ENCODE data around the gene H2AZ1.

The H2AZ1 gene

GRCh38 chr4:99949999-99950912 lies at the start of gene H2AZ1:
Gene H2AZ1 (minus strand): TSS chr4:99950275. CDS start chr4:99950170, 105 bp downstream.
- Histone ChIP-seq H3K27ac (peak within 1 kb of the TSS; percentile 82), H3K27me3 (replicated peaks) (no peaks in the 10 kb centered on the region), H3K36me3 (replicated peaks) (peaks cover 3% of the 10 kb centered on the region), H3K4me3 (ENCODE audit: low read depth, low read length) (peak within 1 kb of the TSS; percentile 84)
- in situ Hi-C loops (cut with HindIII; ENCODE audit: low pct_ligation_motif_present, low sequenced_read_pairs), result no loop called here
- no peak for TF ChIP-seq CTCF (IDR thresholded peaks at IDR 0.05; ENCODE audit: low read depth, low read length, missing control alignments)
- peak; percentile 99 for DNase-seq

GRCh38 chr4:99998062-99998867 lies 48.2 kb upstream of the H2AZ1 start:
- DNase-seq, result peak; percentile 40
- peak; percentile 29 for TF ChIP-seq CTCF (IDR thresholded peaks at IDR 0.05; ENCODE audit: low read depth, low read length, missing control alignments)
- in situ Hi-C loops (cut with HindIII; ENCODE audit: low pct_ligation_motif_present, low sequenced_read_pairs), result no loop called here
- H3K27ac ChIP-seq, result peak overlapping the region; percentile 50
- H3K36me3 ChIP-seq (replicated peaks), result no peaks in the 10 kb centered on the region
- H3K4me3 ChIP-seq (ENCODE audit: low read depth, low read length), result no peak overlapping the region
- H3K27me3 ChIP-seq (replicated peaks), result no peaks in the 10 kb centered on the region

- Histone ChIP-seq H3K27me3 (replicated peaks) (no peaks in the 10 kb centered on the region), H3K27ac (no peak overlapping the region), H3K4me3 (ENCODE audit: low read depth, low read length) (no peak overlapping the region), H3K36me3 (replicated peaks) (no peaks in the 10 kb centered on the region)
- DNase-seq, result peak; percentile 7
- in situ Hi-C loops (cut with HindIII; ENCODE audit: low pct_ligation_motif_present, low sequenced_read_pairs), result no loop called here
- no peak for TF ChIP-seq CTCF (IDR thresholded peaks at IDR 0.05; ENCODE audit: low read depth, low read length, missing control alignments)
Measured at GRCh38 chr4:99991741-99992140, 41.7 kb upstream of the H2AZ1 start.

- Histone ChIP-seq H3K36me3 (replicated peaks) (no peaks in the 10 kb centered on the region), H3K27ac (no peak overlapping the region), H3K4me3 (ENCODE audit: low read depth, low read length) (no peak overlapping the region), H3K27me3 (replicated peaks) (no peaks in the 10 kb centered on the region)
- in situ Hi-C loops (cut with HindIII; ENCODE audit: low pct_ligation_motif_present, low sequenced_read_pairs), result no loop called here
- no peak for TF ChIP-seq CTCF (IDR thresholded peaks at IDR 0.05; ENCODE audit: low read depth, low read length, missing control alignments)
- no peak for DNase-seq
Measured at GRCh38 chr4:99987681-99988080, 37.6 kb upstream of the H2AZ1 start.

GRCh38 chr4:99986792-99987191 lies 36.7 kb upstream of the H2AZ1 start:
- Histone ChIP-seq H3K4me3 (ENCODE audit: low read depth, low read length) (no peak overlapping the region), H3K27ac (no peak overlapping the region), H3K36me3 (replicated peaks) (no peaks in the 10 kb centered on the region), H3K27me3 (replicated peaks) (no peaks in the 10 kb centered on the region)
- TF ChIP-seq CTCF (IDR thresholded peaks at IDR 0.05; ENCODE audit: low read depth, low read length, missing control alignments), result no peak
- no peak for DNase-seq
- in situ Hi-C loops (cut with HindIII; ENCODE audit: low pct_ligation_motif_present, low sequenced_read_pairs), result no loop called here

Data from brain microvascular endothelial cell (primary cell).